GM04504 (cell line): ENCODE measurements around the gene BRCC3.
"Not testable (repeated sequence)": the region's sequence is repeated elsewhere in the genome, so short reads cannot be mapped to it uniquely, and the experiment has no call there.

ENCODE experiments used
- DNase-seq: peaks from one replicate; pipeline ENCODE4 v3.0.0-alpha.2; 2012; ENCODE audit warnings: low read depth

The BRCC3 gene

DNA sequence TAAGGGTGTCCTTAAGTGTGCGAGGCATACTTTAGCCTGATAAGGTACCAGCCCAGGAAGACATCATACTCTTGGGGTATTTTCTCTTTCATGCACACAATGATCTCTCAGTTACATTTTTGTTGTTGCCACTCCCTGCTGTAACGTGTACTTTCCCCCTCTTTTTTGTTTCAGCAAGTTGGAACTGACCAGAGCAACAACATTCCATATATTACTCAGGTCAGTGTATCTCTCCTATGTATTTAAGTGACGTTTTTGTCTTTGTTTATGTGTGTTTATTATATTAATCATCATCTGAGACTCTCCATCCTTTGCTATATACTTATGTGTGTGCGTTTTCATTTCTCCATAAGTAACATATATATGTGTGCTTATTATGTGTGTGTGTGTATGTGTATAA is 73.6 kb downstream of the BRCC3 start:
- no peak for DNase-seq

- DNase-seq: not testable (repeated sequence)
These were observed 76.3 kb downstream of the BRCC3 start for GRCh38 chrX:155147612-155148011.

- not testable (repeated sequence) for DNase-seq
These were observed 76.9 kb downstream of the BRCC3 start for GRCh38 chrX:155148166-155148565.

- no peak for DNase-seq
These were observed 77.6 kb downstream of the BRCC3 start for GRCh38 chrX:155148724-155149537.

DNA sequence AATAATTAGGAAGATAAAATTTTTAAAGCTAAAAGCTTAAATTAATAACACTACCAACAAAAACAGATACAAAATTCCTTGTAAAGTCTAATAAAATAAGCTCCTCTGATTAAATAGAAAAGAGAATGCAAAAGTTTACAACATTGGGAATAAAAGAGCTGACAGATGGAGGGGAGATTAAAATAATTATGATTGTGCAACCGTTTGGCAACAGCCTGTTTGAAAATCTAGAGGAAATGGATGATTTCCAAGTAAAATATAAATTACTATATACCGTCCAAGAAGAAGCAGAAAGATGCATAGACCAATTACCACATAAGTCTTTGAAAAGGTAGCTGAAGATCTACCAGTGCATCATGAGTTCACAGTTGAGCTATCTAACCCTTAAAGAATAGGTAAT is 98.6 kb downstream of the BRCC3 start:
- DNase-seq: no peak
